GM12874 (cell line): Measurements from ENCODE around the gene SLC25A13.

Experiments used
- CTCF ChIP-seq: IDR thresholded peaks from 2 replicates; pipeline ENCODE4 v1.5.1; 2011; ENCODE audit warnings: low read depth, mild to moderate bottlenecking, control low read depth, low read length, moderate library complexity; ENCODE audit not compliant: insufficient read depth

SLC25A13 gene

DNA sequence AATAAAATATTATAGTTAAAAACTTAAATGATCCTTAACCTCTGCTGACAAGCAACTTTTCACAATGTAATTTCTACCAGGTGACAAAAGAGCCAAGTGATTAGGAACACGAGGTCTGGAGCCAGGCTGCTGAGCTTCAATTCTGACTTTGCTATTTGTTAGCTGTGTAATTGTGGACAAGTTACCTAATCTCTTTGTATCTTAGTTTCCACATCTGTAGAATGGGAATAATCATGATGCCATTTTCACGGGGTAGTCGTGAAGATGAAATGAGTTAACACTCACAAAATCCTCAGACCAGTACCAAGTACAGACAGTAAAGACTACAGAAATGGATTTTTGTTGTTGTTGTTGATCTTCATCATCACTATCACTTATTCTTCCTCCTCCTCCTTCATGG is 144.5 kb downstream of the SLC25A13 start:
- TF ChIP-seq CTCF: no peak

DNA sequence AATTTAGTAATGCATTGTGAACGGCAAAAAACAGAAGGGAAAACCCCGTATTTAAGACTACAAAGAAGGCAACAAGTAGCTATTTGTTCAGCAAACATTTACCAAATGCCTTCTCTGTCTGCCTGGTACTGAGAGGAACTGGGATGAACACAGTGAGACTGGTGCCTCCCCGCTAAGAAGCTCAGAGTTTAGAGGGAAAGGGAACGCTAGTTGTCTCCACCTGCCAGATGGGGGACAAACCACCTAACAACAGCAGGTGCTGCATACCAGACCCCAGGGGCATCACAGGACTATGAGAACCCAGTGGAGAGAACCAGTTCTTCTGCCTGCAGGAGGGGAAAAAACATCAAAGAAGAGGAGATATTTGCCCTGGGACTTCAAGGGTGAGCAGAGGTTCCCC is 147.1 kb downstream of the SLC25A13 start:
- TF ChIP-seq CTCF: no peak

DNA sequence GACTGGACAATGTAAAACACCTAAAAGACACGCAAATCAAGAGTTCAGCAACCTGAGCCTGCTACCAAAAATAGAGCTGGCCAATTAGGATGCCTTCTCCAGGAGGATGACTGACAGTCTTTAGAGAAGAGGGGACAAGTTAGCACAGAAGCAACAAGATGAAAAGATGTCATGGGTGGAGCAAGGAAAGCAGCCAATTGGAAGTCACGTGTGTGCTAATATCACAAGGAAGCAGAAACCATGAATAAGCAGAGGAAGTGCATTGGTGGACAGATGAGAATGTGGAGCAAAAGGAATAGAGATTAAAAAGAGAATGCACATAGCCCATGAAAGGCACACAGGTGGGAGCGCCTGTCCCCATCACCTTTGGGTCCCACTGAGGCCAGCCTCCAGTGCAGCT is 148.1 kb downstream of the SLC25A13 start:
- TF ChIP-seq CTCF: no peak

GRCh38 chr7:96169439-96169838 is 152.5 kb downstream of the SLC25A13 start:
- TF ChIP-seq CTCF: no peak

- TF ChIP-seq CTCF: no peak
Observed at GRCh38 chr7:96167424-96167823, 154.5 kb downstream of the SLC25A13 start.

DNA sequence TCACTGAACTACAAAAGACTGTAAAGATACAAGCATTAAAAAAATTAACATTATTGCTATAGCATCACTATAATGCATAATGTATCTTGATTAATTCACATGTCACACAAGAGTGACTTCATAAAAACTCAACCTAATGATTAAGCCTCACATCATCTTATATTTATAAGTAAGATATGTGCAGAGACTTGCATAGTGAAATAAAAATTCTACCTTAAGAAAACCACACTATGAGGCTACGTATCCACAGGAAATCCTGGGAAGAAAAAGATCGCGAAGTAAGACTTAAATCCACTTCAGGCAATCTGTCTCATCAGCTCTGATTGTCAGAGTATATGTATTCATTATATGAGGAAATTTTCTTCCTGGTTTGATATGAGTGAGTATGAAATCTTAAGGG is 160.0 kb downstream of the SLC25A13 start:
- no peak for TF ChIP-seq CTCF

- no peak for TF ChIP-seq CTCF
Observed at GRCh38 chr7:96157856-96158255, 164.0 kb downstream of the SLC25A13 start.

- no peak for TF ChIP-seq CTCF
Observed at GRCh38 chr7:96152706-96153105, 169.2 kb downstream of the SLC25A13 start.
